ENCODE measurements around the gene COL25A1.
"Not testable (repeated sequence)": the region's sequence is repeated elsewhere in the genome, so short reads cannot be mapped to it uniquely, and the experiment has no call there.

The COL25A1 gene

DNA sequence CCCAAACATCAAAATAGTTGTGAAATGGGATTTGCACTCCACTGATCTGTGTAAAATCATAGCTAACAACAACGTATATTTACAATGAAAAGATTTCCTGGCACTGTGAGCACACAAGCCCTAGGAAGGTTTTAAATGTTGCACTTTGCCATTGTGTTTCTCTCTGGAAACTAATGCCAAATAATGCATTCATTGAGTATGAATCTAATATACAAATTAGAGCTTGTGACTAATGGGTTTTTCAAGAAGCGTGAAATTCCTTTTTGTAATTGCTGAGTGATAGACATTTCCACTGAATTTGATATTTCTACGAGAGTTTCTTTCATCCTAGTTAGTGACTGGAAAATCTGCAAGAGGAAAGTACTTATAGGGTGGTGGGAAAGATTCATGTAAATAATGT lies 135.9 kb downstream of the COL25A1 start:
- no peak for DNase-seq (ENCODE audit: low read depth in 3 of 3)

- no peak for DNase-seq (ENCODE audit: low read depth in 3 of 3)
These were observed 136.3 kb downstream of the COL25A1 start for GRCh38 chr4:109166126-109166525.

DNA sequence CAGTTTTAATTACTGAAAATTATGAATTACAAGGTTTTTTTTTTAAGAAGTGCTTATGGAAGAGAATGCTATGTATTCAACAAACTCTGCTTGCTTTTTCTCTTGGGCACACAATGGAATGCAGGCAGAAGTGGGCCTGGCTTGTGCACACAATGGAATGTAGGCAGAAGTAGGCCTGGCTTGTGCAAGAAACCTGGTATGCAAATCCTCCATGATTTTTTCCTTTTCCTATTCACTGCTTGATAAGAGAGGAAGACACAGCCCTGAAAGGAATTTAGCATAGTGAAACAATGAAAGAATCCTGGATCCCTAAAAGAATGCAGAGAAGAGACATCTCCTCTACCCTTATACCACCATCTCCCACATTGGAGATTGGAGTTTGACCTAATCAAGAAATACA lies 138.4 kb downstream of the COL25A1 start:
- no peak for DNase-seq (ENCODE audit: low read depth in 3 of 3)

- no peak for DNase-seq (ENCODE audit: low read depth in 3 of 3)
These were observed 139.0 kb downstream of the COL25A1 start for GRCh38 chr4:109163493-109163892.

DNA sequence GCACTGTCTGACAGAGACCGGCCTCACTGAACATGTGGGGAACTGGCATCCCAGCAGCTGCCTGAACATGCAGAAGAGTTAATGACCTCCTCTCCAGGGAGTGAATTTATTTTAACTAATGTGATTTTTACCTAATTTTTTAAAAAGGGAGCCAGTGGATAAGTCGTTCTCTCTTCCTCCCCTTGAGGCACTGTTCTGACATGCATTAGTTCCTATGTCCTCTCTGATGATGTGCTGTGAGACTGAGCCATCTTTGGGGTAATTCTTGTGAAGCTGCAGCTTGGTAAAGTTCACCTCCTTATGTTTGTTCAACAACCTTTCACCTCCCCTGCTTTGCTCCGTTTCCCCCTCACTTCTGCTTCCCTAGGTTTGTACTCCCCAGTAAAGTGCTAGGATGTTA lies 139.7 kb downstream of the COL25A1 start:
- no peak for DNase-seq (ENCODE audit: low read depth in 3 of 3)

DNA sequence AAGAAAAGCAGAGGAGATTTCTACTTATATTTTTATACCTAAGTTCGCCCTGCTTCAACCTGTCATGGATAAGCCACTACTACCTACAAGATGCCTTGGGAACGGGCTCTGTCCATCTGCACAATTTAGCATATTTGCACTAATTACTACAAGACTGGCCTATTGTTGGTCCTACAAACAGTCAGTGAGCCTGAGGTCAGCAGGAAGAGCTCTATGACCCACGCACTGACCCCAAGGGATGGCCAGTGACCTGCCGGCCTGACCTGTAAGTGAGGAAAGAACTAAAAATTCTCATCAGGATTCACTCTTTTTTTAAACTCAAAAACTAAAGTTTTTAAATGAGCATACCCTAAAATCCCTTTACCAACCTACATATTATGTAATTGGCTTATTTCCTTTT lies 142.0 kb downstream of the COL25A1 start:
- DNase-seq (ENCODE audit: low read depth in 3 of 3), result no peak

DNA sequence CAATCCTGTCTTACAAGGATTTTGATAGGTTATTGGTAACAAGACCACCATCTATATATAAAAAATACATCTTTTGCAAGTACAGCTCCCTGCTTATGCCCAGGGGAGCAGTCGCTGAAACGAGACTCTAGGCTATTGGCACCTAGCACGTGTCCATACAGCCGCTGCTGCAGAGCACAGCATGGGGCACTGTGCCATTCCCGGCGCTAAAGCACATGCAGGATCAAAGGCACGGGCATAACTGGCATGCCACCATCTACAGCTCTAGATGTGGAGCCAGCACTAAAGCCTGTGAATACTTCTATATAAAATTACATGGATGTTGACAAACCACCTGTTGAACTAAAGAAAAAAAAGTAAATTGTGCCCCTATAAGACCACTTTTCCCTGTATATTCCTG lies 144.8 kb downstream of the COL25A1 start:
- DNase-seq (ENCODE audit: low read depth in 3 of 3), result no peak

GRCh38 chr4:109157205-109157604 lies 145.3 kb downstream of the COL25A1 start:
- DNase-seq (ENCODE audit: low read depth in 3 of 3), result no peak

DNA sequence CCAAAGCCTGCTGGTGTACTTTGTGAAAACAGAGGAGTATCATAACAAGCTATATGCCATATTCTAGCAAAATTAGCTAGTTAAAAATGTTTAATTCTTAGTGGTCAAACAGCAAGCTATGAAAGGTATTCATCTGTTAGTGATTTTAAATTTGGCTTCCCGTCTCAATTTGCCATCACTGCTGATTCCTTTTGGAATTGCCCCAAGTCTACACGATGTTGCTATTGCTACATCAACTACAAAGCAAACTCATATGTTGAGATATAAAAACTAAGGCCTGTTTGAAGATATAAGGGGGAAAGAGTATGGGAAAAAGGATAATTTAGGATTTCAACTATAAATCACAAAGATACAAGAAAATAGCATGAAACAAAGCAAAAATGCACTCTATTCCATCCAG lies 146.1 kb downstream of the COL25A1 start:
- no peak for DNase-seq (ENCODE audit: low read depth in 3 of 3)

DNA sequence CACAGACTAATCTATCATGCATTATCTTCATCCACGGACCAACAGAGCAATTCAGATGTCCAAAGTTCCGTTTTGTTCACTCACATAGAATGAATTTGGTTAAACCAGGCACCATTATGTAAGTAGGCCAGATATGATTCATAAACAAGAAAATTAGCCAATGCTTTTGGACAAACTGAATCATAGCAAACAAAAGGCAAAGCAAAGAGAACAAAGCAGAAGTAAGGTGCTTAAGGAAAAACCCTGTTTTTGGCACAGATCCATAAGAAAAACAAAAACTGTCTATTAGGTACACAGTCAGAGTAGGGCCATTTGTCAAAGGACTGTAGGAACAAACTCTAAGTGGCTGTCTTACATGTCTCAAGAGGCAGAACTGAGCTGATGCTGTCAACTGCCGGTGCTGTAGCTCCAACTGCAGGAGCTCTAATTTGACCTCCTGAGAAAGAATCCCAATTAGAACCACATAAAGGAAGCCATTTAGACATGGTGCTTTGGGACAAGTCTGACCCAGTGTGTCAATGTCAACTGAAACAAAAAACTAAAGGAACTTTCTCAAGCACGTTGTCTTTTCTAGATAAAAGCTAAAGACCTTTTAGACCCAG lies 146.7 kb downstream of the COL25A1 start:
- DNase-seq (ENCODE audit: low read depth in 3 of 3), result no peak

DNA sequence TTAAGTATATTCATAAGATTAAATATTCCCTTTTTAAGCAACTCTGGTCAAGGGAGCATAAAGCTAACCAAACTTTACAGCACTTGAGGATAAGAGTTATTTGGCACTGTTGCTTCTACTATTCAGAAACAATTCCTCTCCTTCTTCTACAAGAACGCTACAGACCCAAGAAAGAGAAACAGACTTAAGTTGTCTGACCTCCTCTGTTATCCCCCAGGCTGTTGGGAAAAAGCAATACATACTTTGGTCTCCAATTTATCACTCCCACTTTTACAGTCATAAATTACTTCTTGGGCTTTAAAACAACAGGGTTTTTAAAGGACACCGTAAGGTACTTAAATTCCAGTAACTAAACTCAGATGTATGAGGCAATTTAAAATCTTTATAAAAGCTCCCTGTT lies 147.4 kb downstream of the COL25A1 start:
- no peak for DNase-seq (ENCODE audit: low read depth in 3 of 3)

DNA sequence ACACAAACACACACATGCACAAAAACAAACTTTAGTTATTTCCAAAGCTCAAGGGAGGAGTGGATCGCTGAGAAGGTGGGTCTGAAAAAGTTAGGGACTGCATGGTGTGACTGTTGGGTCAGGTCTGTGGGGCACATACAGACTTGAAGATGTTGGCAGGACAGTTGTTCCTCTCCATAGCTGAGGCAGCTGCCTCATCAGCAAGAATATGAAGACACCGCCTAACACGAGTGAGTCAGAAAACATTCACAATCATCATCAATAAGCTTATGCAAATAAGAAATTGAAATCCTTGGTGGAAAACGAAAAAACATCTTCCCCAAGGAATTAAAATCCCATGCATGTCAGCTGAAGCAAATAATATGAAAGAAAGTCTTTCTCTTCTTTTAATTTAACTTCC lies 148.0 kb downstream of the COL25A1 start:
- no peak for DNase-seq (ENCODE audit: low read depth in 3 of 3)

- DNase-seq (ENCODE audit: low read depth in 3 of 3), result no peak
These were observed 152.6 kb downstream of the COL25A1 start for GRCh38 chr4:109149836-109150235.

GRCh38 chr4:109148577-109149075 lies 153.8 kb downstream of the COL25A1 start:
- no peak for DNase-seq (ENCODE audit: low read depth in 3 of 3)

- DNase-seq (ENCODE audit: low read depth in 3 of 3), result no peak
These were observed 155.3 kb downstream of the COL25A1 start for GRCh38 chr4:109147135-109147534.

GRCh38 chr4:109146499-109146898 lies 156.0 kb downstream of the COL25A1 start:
- no peak for DNase-seq (ENCODE audit: low read depth in 3 of 3)

GRCh38 chr4:109138125-109138524 lies 164.3 kb downstream of the COL25A1 start:
- DNase-seq (ENCODE audit: low read depth in 3 of 3), result not testable (repeated sequence)

- DNase-seq (ENCODE audit: low read depth in 3 of 3), result no peak
These were observed 167.5 kb downstream of the COL25A1 start for GRCh38 chr4:109134921-109135320.

DNA sequence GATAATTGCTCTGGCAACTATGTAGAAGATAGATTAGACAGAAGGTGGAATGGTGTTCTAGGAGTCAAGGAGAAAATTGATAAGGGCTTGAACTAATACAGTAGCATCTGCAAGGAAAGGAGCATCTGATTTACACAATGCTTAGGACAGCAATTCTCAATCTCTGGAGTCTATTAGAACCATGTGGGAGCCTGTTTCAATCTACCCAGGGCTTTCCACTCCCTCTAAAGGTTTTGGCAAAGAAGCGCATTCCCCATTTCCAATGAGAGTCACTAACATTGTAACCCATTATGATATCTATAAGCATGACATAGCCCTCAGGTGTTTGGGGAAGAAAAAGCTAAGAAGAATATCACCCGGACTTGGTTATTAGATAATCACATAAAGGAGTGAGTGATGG lies 168.2 kb downstream of the COL25A1 start:
- no peak for DNase-seq (ENCODE audit: low read depth in 3 of 3)

DNA sequence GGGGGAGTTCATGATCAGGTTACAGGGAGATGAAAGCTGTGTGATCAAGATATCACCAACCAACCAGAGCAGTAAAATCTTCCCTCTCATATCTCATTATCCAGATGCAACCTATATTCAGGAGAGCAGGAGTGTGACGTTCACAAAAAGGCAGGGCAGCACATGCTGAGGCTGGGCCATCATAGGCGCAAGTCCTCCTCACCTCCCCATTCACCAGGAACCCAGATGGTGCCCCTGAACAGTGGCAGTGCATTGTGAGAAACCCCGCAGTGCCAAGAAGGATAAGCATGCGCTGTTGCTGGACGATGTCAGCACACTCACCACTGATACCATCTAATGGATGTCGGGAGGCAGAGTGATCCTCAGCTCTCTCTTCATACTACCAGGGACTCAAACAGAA lies 170.9 kb downstream of the COL25A1 start:
- DNase-seq (ENCODE audit: low read depth in 3 of 3), result no peak

DNA sequence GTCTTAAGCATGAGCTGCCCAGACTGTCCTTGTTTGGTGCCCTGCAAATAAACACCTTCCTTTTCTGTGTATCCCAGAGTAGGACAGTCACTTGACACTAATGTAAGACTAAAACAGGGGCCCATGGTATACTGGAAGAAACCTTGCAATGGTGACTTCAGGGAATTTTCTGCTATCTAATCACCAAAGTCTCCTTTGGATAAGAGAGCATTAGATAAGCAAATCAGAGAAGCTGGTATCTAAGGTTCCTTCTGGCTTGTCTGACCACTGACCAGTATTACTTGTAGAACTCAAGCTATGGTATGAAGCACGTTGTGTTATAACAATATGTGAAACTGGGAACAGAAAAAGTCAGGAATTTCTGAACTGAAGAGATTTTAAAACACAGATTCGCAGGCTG lies 173.9 kb downstream of the COL25A1 start:
- no peak for DNase-seq (ENCODE audit: low read depth in 3 of 3)

GRCh38 chr4:109127866-109128265 lies 174.6 kb downstream of the COL25A1 start:
- DNase-seq (ENCODE audit: low read depth in 3 of 3), result no peak

DNA sequence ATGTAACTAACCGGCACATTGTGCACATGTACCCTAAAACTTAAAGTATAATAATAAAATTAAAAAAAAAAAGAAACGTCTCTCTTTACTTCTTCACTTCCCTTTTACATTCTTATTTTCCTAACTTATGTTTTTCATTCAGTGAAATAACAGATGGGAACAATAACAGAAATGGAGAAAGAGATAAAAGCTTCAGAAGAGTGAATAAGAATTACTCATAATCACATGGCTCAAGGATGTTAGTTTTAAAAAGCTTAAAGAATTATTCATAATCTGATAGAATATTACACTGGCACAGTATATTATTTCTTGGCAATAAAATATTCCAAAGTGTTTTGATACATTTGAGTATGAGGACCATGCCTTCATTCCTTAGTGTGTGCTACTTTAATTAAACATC lies 175.6 kb downstream of the COL25A1 start:
- DNase-seq (ENCODE audit: low read depth in 3 of 3), result no peak

DNA sequence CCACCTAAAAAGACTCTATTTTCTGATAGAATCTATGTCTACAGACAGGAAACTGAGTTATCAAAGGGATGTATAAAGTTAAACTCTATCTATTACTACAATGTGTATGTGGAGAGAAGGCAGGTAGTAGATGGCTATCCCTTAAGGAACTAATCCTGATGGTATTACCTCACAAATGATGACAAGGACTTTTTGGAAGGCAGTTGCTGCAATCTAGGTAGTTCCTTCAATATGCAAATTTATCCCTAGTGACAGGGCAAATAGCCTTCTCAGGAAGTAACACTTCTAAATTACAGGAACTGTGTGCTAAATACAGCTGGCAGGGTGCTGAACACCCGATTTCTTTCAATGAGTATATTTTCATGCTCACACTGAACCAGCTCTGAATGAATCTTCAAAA lies 177.4 kb downstream of the COL25A1 start:
- DNase-seq (ENCODE audit: low read depth in 3 of 3), result no peak
